ENCODE measurements around the gene TERT.
"Not testable (repeated sequence)": the region's sequence is repeated elsewhere in the genome, so short reads cannot be mapped to it uniquely, and the experiment has no call there.

TERT gene

GRCh38 chr5:1279443-1280151 is 15.3 kb downstream of the TERT start:
- Histone ChIP-seq H3K4me3 (no peak overlapping the region), H3K9me3 (no peaks in the 10 kb centered on the region), H3K27me3 (ENCODE audit: low read depth) (no peaks in the 10 kb centered on the region), H3K4me1 (no peaks in the 10 kb centered on the region), H3K36me3 (replicated peaks) (peaks cover 25% of the 10 kb centered on the region)
- in situ Hi-C loops (cut with MboI; ENCODE audit: low sequenced_read_pairs) = no loop called here
- DNase-seq (ENCODE audit: low spot score in 2 of 2) = no peak

GRCh38 chr5:1278656-1279442 is 16.0 kb downstream of the TERT start:
- no peaks in the 10 kb centered on the region for H3K4me1 ChIP-seq
- no peak for DNase-seq (ENCODE audit: low spot score in 2 of 2)
- H3K9me3 ChIP-seq = no peaks in the 10 kb centered on the region
- in situ Hi-C loops (cut with MboI; ENCODE audit: low sequenced_read_pairs) = no loop called here
- no peak overlapping the region for H3K4me3 ChIP-seq
- H3K36me3 ChIP-seq (replicated peaks) = peaks cover 25% of the 10 kb centered on the region
- no peaks in the 10 kb centered on the region for H3K27me3 ChIP-seq (ENCODE audit: low read depth)

- Histone ChIP-seq H3K27me3 (ENCODE audit: low read depth) (no peaks in the 10 kb centered on the region), H3K9me3 (no peaks in the 10 kb centered on the region), H3K4me1 (no peaks in the 10 kb centered on the region), H3K36me3 (replicated peaks) (peaks cover 25% of the 10 kb centered on the region), H3K4me3 (no peak overlapping the region)
- in situ Hi-C loops (cut with MboI; ENCODE audit: low sequenced_read_pairs) = no loop called here
- no peak for DNase-seq (ENCODE audit: low spot score in 2 of 2)
Observed at GRCh38 chr5:1278216-1278615, 16.7 kb downstream of the TERT start.

- peaks cover 25% of the 10 kb centered on the region for H3K36me3 ChIP-seq (replicated peaks)
- H3K27me3 ChIP-seq (ENCODE audit: low read depth) = no peaks in the 10 kb centered on the region
- no peak for DNase-seq (ENCODE audit: low spot score in 2 of 2)
- no peaks in the 10 kb centered on the region for H3K9me3 ChIP-seq
- no peak overlapping the region for H3K4me3 ChIP-seq
- in situ Hi-C loops (cut with MboI; ENCODE audit: low sequenced_read_pairs) = no loop called here
- H3K4me1 ChIP-seq = no peaks in the 10 kb centered on the region
Observed at GRCh38 chr5:1277781-1278180, 17.1 kb downstream of the TERT start.

DNA sequence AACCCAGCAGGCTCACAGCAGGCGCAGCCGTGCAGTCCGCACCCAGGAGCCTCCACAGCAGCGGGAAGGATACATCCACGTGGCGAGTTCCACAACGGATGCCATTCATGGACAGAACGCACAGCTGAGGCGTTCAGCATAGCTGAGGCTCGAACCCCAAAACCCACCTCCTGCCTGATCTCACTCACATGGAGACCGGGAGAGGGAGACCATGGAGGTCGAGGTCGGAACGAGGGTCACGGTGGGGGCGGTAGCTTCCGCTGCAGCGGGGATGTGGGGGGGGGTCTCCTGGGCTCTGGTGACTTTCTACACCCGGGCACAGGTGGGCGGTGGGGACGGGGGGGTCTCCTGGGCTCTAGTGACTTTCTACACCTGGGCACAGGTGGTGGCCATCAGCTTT is 17.5 kb downstream of the TERT start:
- no peak for DNase-seq (ENCODE audit: low spot score in 2 of 2)
- in situ Hi-C loops (cut with MboI; ENCODE audit: low sequenced_read_pairs) = no loop called here
- Histone ChIP-seq H3K27me3 (ENCODE audit: low read depth) (no peaks in the 10 kb centered on the region), H3K4me1 (no peaks in the 10 kb centered on the region), H3K36me3 (replicated peaks) (peaks cover 25% of the 10 kb centered on the region), H3K4me3 (no peak overlapping the region), H3K9me3 (no peaks in the 10 kb centered on the region)

DNA sequence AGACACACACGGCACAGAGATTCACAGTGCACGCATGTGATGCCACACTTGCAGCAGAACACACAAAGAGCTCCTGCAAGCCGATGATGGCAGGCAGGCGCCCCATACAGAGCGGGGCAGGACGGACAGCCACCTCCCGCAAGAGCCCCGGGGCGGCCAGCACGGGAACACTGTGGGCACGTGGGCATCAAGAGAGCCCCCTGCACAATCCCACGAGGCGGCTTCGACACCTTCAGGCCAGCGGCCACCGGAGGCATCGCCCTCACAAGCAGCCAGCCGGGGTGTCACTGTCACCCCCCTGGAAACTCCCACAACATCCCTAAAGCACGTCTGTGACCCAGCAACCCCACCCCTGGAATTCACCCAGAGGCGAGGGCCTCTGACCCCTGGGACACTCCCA is 17.9 kb downstream of the TERT start:
- Histone ChIP-seq H3K27me3 (ENCODE audit: low read depth) (no peaks in the 10 kb centered on the region), H3K4me1 (no peaks in the 10 kb centered on the region), H3K9me3 (no peaks in the 10 kb centered on the region), H3K4me3 (no peak overlapping the region), H3K36me3 (replicated peaks) (peaks cover 25% of the 10 kb centered on the region)
- in situ Hi-C loops (cut with MboI; ENCODE audit: low sequenced_read_pairs) = no loop called here
- DNase-seq (ENCODE audit: low spot score in 2 of 2) = no peak

DNA sequence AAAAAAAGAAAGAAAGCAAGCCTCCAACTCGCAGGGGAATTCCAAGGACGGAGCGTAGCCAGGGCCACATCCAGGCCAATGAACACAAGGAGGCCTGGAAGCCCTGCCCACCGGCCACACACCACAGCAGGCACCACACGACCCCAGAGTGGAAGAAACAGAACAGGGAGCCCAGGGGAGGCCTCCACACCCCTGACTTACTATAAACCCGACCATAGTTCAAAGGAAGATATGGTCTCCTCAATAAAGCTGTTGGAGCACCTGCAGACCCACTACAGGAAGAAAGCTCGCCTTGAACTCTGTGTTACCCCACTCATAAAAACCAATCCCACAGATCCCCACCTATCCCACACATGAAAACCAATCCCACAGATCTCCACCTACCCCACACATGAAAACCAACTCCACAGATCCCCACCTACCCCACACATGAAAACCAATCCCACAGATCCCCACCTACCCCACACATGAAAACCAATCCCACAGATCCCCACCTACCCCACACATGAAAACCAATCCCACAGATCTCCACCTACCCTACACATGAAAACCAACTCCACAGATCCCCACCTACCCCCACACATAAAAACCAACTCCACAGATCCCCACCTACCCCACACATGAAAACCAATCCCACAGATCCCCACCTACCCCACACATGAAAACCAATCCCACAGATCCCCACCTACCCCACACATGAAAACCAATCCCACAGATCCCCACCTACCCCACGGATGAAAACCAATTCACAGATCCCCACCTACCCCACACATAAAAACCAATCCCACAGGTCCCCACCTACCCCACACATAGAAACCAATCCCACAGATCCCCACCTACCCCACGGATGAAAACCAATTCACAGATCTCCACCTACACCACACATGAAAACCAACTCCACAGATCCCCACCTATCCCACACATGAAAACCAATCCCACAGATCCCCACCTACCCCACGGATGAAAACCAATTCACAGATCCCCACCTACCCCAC is 19.2 kb downstream of the TERT start:
- H3K4me3 ChIP-seq; DNase-seq (ENCODE audit: low spot score in 2 of 2); in situ Hi-C loops (cut with MboI; ENCODE audit: low sequenced_read_pairs); H3K27me3 ChIP-seq (ENCODE audit: low read depth); H3K4me1 ChIP-seq; H3K9me3 ChIP-seq: not testable (repeated sequence)
- peaks cover 25% of the 10 kb centered on the region for H3K36me3 ChIP-seq (replicated peaks)

- Histone ChIP-seq H3K9me3 (no peaks in the 10 kb centered on the region), H3K4me3 (no peak overlapping the region), H3K36me3 (replicated peaks) (peaks cover 19% of the 10 kb centered on the region), H3K4me1 (no peaks in the 10 kb centered on the region), H3K27me3 (ENCODE audit: low read depth) (no peaks in the 10 kb centered on the region)
- no peak for DNase-seq (ENCODE audit: low spot score in 2 of 2)
- in situ Hi-C loops (cut with MboI; ENCODE audit: low sequenced_read_pairs) = no loop called here
Observed at GRCh38 chr5:1274471-1274870, 20.4 kb downstream of the TERT start.

DNA sequence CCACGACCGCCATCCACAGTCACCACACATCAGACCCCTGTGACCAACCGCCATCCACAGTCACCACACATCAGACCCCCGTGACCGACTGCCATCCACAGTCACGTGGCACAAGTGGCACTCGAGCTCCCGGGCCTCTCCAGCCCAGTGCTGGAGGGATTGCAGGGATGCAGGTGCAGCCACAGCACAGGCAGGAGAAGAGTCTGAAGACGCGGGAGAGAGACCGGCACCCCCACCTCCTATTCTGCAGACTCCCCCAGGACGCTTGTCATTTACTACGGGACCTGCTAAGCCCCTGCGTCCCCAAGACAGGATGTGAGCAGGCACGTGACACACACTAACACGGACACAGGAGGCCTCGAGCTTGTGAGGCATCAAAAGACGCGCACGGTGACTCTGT is 21.1 kb downstream of the TERT start:
- no peaks in the 10 kb centered on the region for H3K27me3 ChIP-seq (ENCODE audit: low read depth)
- H3K4me1 ChIP-seq = no peaks in the 10 kb centered on the region
- H3K36me3 ChIP-seq (replicated peaks) = peaks cover 13% of the 10 kb centered on the region
- in situ Hi-C loops (cut with MboI; ENCODE audit: low sequenced_read_pairs) = no loop called here
- H3K9me3 ChIP-seq = no peaks in the 10 kb centered on the region
- no peak overlapping the region for H3K4me3 ChIP-seq
- DNase-seq (ENCODE audit: low spot score in 2 of 2) = no peak

DNA sequence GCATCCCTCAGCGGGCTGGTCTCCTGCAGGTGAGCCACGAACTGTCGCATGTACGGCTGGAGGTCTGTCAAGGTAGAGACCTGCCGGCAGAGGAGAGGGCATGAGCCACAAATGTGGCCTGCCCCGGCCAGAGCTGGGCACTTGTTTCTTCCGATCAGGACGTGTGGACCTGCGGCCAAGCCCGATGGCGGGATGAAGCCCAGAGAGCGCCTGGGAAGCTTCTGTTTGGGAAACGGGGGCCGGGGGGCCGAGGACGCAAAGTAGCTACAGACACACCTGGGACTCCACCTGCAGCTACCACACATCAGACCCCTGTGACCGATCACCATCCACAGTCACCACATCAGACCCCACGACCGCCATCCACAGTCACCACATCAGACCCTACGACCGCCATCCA is 22.7 kb downstream of the TERT start:
- in situ Hi-C loops (cut with MboI; ENCODE audit: low sequenced_read_pairs) = no loop called here
- Histone ChIP-seq H3K4me3 (no peak overlapping the region), H3K36me3 (replicated peaks) (peaks cover 6% of the 10 kb centered on the region), H3K27me3 (ENCODE audit: low read depth) (no peaks in the 10 kb centered on the region), H3K4me1 (no peaks in the 10 kb centered on the region), H3K9me3 (no peaks in the 10 kb centered on the region)
- no peak for DNase-seq (ENCODE audit: low spot score in 2 of 2)

DNA sequence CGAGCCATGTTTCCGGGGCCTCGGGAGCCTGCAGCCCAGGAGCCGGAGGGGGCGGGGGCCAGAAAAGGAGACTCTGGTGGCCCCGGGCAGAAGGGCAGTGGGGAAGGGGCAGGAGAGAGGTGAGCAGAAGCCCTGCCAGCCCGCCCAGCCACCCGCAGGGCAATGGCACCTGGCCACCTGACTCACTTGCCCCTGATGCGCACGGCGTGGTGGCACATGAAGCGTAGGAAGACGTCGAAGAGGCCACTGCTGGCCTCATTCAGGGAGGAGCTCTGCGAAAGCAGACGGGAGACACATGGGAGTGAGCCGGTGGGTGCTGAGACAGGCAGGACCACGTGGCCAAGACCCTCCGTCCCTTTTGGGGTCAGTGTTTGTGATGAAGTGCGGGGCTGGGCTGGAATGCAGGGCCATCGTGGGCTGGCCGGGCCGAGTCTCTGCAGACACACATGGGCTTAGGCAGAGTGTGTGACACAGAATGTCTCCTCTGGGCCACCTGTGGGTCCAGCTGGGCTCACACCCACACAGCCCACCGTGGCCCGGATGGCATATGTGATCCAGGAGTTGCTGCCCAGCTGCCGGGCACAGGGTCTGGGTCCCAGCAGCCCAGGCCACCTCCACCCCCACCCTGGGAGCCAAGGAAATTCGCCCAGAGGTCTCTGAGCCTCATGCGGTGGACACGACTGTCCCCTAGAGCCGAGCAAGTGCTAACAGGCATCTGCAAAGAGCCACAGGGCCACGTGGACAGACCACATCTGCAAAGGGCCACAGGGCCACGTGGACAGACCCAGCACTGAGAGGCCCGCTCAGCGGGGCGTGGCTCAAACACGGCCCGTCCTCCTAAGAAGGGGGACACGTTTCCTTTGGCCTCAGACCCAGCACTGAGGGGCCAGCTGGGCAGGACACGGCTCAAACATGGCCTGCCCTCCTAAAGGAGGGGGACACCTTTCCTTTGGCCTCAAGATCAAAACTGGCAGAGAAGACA is 23.6 kb downstream of the TERT start:
- DNase-seq (ENCODE audit: low spot score in 2 of 2) = no peak
- in situ Hi-C loops (cut with MboI; ENCODE audit: low sequenced_read_pairs) = no loop called here
- Histone ChIP-seq H3K4me1 (no peaks in the 10 kb centered on the region), H3K4me3 (no peak overlapping the region), H3K27me3 (ENCODE audit: low read depth) (no peaks in the 10 kb centered on the region), H3K36me3 (replicated peaks) (peaks cover 8% of the 10 kb centered on the region), H3K9me3 (no peaks in the 10 kb centered on the region)

- no peaks in the 10 kb centered on the region for H3K27me3 ChIP-seq (ENCODE audit: low read depth)
- H3K4me3 ChIP-seq = no peak overlapping the region
- in situ Hi-C loops (cut with MboI; ENCODE audit: low sequenced_read_pairs) = no loop called here
- no peaks in the 10 kb centered on the region for H3K9me3 ChIP-seq
- peaks cover 11% of the 10 kb centered on the region for H3K36me3 ChIP-seq (replicated peaks)
- DNase-seq (ENCODE audit: low spot score in 2 of 2) = no peak
- no peaks in the 10 kb centered on the region for H3K4me1 ChIP-seq
Observed at GRCh38 chr5:1270426-1270825, 24.4 kb downstream of the TERT start.

- no peaks in the 10 kb centered on the region for H3K4me1 ChIP-seq
- no peak for DNase-seq (ENCODE audit: low spot score in 2 of 2)
- no peaks in the 10 kb centered on the region for H3K27me3 ChIP-seq (ENCODE audit: low read depth)
Observed at GRCh38 chr5:1268666-1269065, 26.2 kb downstream of the TERT start.

More at GRCh38 chr5:1268666-1269065, 26.2 kb downstream of the TERT start:
- Histone ChIP-seq H3K9me3 (no peaks in the 10 kb centered on the region), H3K4me3 (no peak overlapping the region), H3K36me3 (replicated peaks) (peaks cover 8% of the 10 kb centered on the region)
- in situ Hi-C loops (cut with MboI; ENCODE audit: low sequenced_read_pairs) = no loop called here
